ENCODE results near the gene CNOT9.

DNA sequence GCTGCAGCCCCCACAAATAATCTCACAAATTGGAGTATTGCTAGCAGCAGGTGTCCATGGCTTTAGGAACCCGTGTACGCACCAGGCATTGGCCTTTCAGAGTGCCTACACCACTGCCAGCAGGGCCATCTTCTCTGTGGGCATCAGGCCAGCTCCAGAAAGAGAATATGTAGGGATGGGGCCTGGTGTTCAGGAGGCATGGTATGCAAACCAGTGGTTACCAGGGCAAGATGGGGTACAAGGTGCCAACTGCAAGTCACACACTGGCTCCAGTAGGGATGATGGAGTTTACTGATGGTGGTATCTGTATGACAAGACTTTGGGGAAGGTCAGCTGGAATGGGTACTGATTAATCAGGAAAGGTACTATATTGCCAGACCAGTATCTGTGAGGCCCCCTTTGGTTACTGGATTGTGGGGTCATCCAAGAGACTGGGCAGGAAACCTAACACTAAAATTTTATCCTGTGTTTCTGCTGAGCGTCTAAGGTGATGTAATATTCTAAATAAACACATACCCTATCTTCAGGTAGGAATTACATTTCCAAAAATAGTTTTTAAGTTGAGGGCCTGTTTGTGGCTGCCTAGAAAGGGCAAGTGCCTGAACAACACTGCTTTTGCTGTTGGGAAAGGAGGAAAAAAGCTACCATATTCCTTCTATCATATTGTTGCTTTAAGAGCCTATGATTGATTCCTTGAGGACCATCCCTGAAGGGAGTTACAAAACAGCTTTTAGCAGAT is 9.0 kb downstream of the CNOT9 start:
- TF ChIP-seq EZH2 (IDR thresholded peaks at IDR 0.05; ENCODE audit: low read length, unreplicated experiment) (no peak), EZH2phosphoT487 (IDR thresholded peaks at IDR 0.05; ENCODE audit: borderline replicate concordance, low read length) (no peak)
- TF ChIP-seq, protein P1, sequence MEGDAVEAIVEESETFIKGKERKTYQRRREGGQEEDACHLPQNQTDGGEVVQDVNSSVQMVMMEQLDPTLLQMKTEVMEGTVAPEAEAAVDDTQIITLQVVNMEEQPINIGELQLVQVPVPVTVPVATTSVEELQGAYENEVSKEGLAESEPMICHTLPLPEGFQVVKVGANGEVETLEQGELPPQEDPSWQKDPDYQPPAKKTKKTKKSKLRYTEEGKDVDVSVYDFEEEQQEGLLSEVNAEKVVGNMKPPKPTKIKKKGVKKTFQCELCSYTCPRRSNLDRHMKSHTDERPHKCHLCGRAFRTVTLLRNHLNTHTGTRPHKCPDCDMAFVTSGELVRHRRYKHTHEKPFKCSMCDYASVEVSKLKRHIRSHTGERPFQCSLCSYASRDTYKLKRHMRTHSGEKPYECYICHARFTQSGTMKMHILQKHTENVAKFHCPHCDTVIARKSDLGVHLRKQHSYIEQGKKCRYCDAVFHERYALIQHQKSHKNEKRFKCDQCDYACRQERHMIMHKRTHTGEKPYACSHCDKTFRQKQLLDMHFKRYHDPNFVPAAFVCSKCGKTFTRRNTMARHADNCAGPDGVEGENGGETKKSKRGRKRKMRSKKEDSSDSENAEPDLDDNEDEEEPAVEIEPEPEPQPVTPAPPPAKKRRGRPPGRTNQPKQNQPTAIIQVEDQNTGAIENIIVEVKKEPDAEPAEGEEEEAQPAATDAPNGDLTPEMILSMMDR (conservative IDR thresholded peaks at IDR 0.05; ENCODE audit: low read depth, low read length) = no peak
